ENCODE measurements around the gene PSENEN.

DNA sequence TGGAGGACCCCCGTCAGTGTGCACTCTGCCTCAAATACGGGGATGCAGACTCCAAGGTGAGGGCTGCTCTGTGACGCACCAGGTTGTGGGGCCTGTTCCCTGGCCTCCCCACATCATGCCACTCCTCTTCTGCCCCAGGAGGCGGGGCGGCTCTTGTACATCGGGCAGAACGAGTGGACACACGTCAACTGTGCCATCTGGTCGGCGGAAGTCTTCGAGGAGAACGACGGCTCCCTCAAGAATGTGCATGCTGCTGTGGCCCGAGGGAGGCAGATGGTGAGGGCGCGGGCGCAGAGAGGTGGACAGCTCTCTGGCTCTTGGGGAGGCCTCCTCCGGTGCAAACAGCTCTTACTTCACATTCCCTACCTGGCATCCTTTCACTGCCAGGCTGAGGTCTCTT is 16.4 kb upstream of the PSENEN start:
- TF ChIP-seq, protein P1, sequence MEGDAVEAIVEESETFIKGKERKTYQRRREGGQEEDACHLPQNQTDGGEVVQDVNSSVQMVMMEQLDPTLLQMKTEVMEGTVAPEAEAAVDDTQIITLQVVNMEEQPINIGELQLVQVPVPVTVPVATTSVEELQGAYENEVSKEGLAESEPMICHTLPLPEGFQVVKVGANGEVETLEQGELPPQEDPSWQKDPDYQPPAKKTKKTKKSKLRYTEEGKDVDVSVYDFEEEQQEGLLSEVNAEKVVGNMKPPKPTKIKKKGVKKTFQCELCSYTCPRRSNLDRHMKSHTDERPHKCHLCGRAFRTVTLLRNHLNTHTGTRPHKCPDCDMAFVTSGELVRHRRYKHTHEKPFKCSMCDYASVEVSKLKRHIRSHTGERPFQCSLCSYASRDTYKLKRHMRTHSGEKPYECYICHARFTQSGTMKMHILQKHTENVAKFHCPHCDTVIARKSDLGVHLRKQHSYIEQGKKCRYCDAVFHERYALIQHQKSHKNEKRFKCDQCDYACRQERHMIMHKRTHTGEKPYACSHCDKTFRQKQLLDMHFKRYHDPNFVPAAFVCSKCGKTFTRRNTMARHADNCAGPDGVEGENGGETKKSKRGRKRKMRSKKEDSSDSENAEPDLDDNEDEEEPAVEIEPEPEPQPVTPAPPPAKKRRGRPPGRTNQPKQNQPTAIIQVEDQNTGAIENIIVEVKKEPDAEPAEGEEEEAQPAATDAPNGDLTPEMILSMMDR (IDR thresholded peaks at IDR 0.05) = no peak
- no peak for TF ChIP-seq POLR2A (IDR thresholded peaks at IDR 0.05)
